T-helper 17 cell (primary cell): ENCODE data around the gene GNA14. TPM values are rescaled to one million over a fixed set of nuclear protein-coding genes. Genes with fewer than 3 reads are reported as not detected.
"Not testable (repeated sequence)": the region's sequence is repeated elsewhere in the genome, so short reads cannot be mapped to it uniquely, and the experiment has no call there.

Experiments
- ATAC-seq: fragments of 150-1000 bp; cut with Tn5 transposase; 2 replicates; pipeline ENCODE4 v1.10.0; 2021; ENCODE audit warnings: mild to moderate bottlenecking, moderate library complexity
- DNase-seq, 3 donors: peaks; one replicate each; pipeline versions ENCODE4 v3.0.0 to v3.0.0-alpha.2; 2020 to 2021
- H3K9me3 ChIP-seq: one replicate; pipeline ENCODE4 v1.7.0; 2013; ENCODE audit warnings: low read length, mild to moderate bottlenecking; ENCODE audit not compliant: control insufficient read depth, poor library complexity, severe bottlenecking
- H3K27ac Mint-ChIP-seq: one replicate; pipeline ENCODE4 v1.8.0; 2022; ENCODE audit warnings: mild to moderate bottlenecking, moderate library complexity, mixed read lengths
- H3K27me3 Mint-ChIP-seq: one replicate; pipeline ENCODE4 v1.8.0; 2022; ENCODE audit warnings: mixed read lengths
- H3K36me3 Mint-ChIP-seq: one replicate; pipeline ENCODE4 v1.8.0; 2022; ENCODE audit warnings: low read depth, mixed read lengths
- H3K4me1 Mint-ChIP-seq: one replicate; pipeline ENCODE4 v1.8.0; 2022; ENCODE audit warnings: mild to moderate bottlenecking, mixed read lengths
- H3K4me3 Mint-ChIP-seq: one replicate; pipeline ENCODE4 v1.8.0; 2022; ENCODE audit warnings: mild to moderate bottlenecking, moderate library complexity, mixed read lengths
- total RNA-seq, 4 donors: library from RNA in 2 of 4; stranded (reverse) in 2 of 4; gene quantifications; one replicate each; pipeline ENCODE4 v1.2.3 and lab custom pipeline; 2022 to 2026

The GNA14 gene
- total RNA-seq, 2 donors from 2014 or later, result not detected

DNA sequence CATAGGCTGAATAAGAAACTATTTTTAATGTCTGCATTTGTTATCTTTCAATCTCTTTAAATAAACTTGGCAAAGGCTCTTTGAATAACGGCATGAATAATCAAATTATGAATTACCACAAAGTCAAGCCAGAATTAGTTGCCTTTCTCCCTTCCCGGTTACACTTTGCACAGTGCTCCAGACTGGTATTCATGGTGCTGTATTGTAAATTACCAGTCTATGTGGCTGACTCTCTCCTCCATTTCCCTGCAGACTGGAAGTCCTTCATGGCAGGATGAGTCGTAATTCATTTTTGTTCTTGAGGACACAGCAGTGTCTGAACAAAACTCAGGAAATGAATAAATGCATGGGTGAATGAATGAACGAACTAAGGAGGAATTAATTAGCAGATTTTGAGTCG is 142.9 kb downstream of the GNA14 start:
- Mint-ChIP-seq H3K27ac (no peak overlapping the region), H3K4me3 (no peak overlapping the region), H3K27me3 (peaks cover 56% of the 10 kb centered on the region), H3K4me1 (no peaks in the 10 kb centered on the region), H3K36me3 (peaks cover 9% of the 10 kb centered on the region)
- H3K9me3 ChIP-seq, result no peaks in the 10 kb centered on the region
- no peak for DNase-seq
- ATAC-seq, result no peak

- H3K27ac Mint-ChIP-seq, result no peak overlapping the region
- ATAC-seq (no peak), DNase-seq (no peak)
- H3K4me3 Mint-ChIP-seq, result no peak overlapping the region
- H3K9me3 ChIP-seq, result no peaks in the 10 kb centered on the region
- H3K36me3 Mint-ChIP-seq, result peaks cover 3% of the 10 kb centered on the region
- H3K27me3 Mint-ChIP-seq, result peaks cover 44% of the 10 kb centered on the region
- H3K4me1 Mint-ChIP-seq, result no peaks in the 10 kb centered on the region
Observed at GRCh38 chr9:77502568-77502967, 145.6 kb downstream of the GNA14 start.

GRCh38 chr9:77498891-77499290 is 149.2 kb downstream of the GNA14 start:
- H3K27ac Mint-ChIP-seq, result no peak overlapping the region
- H3K4me1 Mint-ChIP-seq, result no peaks in the 10 kb centered on the region
- no peaks in the 10 kb centered on the region for H3K9me3 ChIP-seq
- ATAC-seq (no peak), DNase-seq (no peak)
- H3K36me3 Mint-ChIP-seq, result peaks cover 3% of the 10 kb centered on the region
- H3K4me3 Mint-ChIP-seq, result no peak overlapping the region
- peaks cover 24% of the 10 kb centered on the region for H3K27me3 Mint-ChIP-seq

DNA sequence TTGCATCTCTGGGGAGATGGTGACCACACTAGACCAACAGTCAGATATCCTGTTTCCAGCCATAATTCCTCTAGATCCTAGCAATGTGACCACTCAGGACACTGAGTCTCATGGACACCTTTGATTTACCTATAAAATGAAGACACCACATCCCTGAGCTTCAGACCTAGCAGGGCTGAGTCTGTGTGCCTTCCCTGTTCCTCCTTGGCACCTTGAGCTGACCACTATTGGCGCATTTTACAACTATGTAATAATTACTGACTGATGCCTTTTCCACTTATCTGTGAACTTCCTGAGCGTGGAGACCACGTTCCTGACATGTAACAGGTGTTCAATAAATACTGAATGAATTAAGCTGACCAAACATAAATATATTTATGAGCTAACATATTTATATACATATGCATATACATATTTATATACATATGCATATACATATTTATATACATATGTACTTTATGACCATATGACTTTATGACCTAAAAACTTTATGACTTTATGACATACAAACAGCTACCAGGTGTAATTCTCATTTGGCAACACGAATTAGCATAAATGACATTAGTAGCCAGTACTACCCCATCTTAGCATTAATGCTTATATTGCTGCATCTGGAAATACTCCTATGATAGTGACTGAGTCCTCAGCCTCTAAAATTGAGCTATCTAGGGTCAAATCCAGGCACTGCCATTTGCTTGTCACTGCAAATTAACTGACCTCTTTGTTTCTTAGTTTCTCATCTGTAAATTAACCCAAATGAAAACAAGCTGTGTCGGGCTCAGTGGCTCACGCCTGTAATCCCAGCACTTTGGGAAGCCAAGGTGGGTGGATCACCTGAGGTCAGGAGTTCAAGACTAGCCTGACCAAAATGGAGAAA is 150.6 kb downstream of the GNA14 start:
- Mint-ChIP-seq H3K27ac (no peak overlapping the region), H3K36me3 (no peaks in the 10 kb centered on the region), H3K27me3 (peaks cover 12% of the 10 kb centered on the region), H3K4me1 (no peaks in the 10 kb centered on the region), H3K4me3 (no peak overlapping the region)
- DNase-seq (no peak), ATAC-seq (no peak)
- H3K9me3 ChIP-seq, result no peaks in the 10 kb centered on the region

- DNase-seq (no peak), ATAC-seq (no peak)
- H3K4me1 Mint-ChIP-seq, result no peaks in the 10 kb centered on the region
- no peak overlapping the region for H3K4me3 Mint-ChIP-seq
- peaks cover 5% of the 10 kb centered on the region for H3K36me3 Mint-ChIP-seq
- no peaks in the 10 kb centered on the region for H3K9me3 ChIP-seq
- H3K27ac Mint-ChIP-seq, result no peak overlapping the region
- peaks cover 8% of the 10 kb centered on the region for H3K27me3 Mint-ChIP-seq
Observed at GRCh38 chr9:77495834-77496671, 152.1 kb downstream of the GNA14 start.

DNA sequence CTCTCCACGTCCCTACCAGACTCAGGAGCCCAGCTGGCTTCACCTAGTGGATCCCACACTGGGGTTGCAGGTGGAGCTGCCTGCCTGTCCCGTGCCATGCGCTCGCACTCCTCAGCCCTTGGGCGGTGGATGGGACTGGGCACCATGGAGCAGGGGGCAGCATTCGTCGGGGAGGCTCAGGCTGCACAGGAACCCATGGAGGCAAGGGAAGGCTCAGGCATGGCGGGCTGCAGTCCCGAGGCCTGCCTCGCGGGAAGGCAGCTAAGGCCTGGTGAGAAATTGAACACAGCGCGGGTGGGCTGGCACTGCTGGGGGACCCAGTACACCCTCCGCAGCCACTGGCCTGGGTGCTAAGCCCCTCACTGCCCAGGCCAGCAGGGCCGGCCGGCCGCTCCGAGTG is 157.8 kb downstream of the GNA14 start:
- DNase-seq, H3K4me3 Mint-ChIP-seq, H3K36me3 Mint-ChIP-seq, ATAC-seq, H3K27ac Mint-ChIP-seq, H3K4me1 Mint-ChIP-seq, H3K9me3 ChIP-seq: not testable (repeated sequence)
- H3K27me3 Mint-ChIP-seq, result peaks cover 17% of the 10 kb centered on the region

DNA sequence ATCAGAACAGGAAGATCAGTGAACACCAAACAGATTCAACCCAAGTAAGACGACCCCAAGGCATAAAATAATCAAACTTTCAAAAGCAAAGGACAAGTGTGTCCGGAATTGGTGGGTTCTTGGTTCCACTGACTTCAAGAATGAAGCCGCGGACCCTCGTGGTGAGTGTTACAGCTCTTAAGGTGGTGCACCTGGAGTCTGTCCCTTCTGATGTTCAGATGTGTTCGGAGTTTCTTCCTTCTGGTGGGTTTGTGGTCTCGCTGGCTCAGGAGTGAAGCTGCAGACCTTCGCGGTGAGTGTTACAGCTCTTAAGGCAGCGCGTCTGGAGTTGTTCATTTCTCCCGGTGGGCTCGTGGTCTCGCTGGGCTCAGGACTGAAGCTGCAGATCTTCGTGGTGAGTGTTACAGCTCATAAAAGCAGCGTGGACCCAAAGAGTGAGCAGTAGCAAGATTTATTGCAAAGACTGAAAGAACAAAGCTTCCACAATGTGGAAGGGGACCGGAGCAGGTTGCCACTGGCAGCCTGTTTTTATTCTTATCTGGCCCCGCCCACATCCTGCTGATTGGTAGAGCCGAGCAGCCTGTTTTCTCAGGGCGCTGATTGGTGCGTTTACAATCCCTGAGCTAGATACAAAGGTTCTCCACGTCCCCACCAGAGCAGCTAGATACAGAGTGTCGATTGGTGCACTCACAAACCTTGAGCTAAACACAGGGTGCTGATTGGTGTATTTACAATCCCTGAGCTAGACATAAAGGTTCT is 158.5 kb downstream of the GNA14 start:
- not testable (repeated sequence) for ATAC-seq, H3K4me1 Mint-ChIP-seq

GRCh38 chr9:77488439-77489126 is 159.5 kb downstream of the GNA14 start:
- Mint-ChIP-seq H3K27me3 (peaks cover 27% of the 10 kb centered on the region), H3K4me1 (peaks cover 3% of the 10 kb centered on the region), H3K4me3 (peak overlapping the region; percentile 3), H3K36me3 (peaks cover 7% of the 10 kb centered on the region), H3K27ac (no peak overlapping the region)
- no peak for ATAC-seq
- DNase-seq, result no peak
- no peaks in the 10 kb centered on the region for H3K9me3 ChIP-seq

More for the DNA sequence above, 158.5 kb downstream of the GNA14 start:
- not testable (repeated sequence) for DNase-seq, H3K27ac Mint-ChIP-seq, H3K36me3 Mint-ChIP-seq, H3K9me3 ChIP-seq
- Mint-ChIP-seq H3K27me3 (peaks cover 22% of the 10 kb centered on the region), H3K4me3 (peak overlapping the region; percentile 7)

DNA sequence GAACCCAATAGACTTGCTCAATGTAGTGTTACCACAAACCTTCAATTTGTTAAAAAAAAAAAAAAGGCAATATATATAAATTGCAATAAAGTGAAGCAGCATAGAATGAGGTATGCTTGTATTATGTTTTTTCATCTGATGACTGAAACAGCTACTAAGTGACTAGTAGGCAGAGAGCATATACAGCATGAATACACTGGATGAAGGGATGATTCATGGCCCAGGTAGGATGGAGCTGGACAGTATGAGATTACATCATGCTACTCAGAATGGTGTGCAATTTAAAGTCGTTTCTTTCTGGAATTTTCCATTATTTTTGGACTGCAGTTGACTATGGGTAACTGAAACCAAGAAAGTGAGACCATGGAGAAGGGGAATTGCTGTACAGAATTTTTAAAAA is 161.2 kb downstream of the GNA14 start:
- Mint-ChIP-seq H3K4me3 (no peak overlapping the region), H3K4me1 (peaks cover 3% of the 10 kb centered on the region), H3K36me3 (peaks cover 3% of the 10 kb centered on the region), H3K27me3 (peaks cover 29% of the 10 kb centered on the region), H3K27ac (no peak overlapping the region)
- ATAC-seq (no peak), DNase-seq (no peak)
- no peaks in the 10 kb centered on the region for H3K9me3 ChIP-seq

DNA sequence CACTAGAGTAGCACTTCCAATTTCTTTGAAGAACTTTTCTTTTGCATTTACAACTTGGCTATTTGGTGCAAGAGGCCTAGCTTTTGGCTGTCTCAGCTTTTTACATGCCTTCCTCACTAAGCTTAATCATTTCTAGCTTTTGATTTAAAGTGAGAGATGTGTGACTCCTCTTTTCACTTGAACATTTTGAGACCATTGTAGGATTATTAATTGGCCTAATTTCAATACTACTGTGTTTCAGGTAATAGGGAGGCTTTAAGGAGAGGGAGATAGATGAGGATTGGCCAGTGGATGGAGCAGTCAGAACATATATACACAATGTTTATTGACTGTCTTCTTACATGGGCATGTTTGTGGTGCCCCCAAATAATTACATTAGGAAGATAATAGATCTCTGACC is 161.7 kb downstream of the GNA14 start:
- DNase-seq (no peak), ATAC-seq (no peak)
- peaks cover 3% of the 10 kb centered on the region for H3K4me1 Mint-ChIP-seq
- peaks cover 3% of the 10 kb centered on the region for H3K36me3 Mint-ChIP-seq
- H3K4me3 Mint-ChIP-seq, result no peak overlapping the region
- no peak overlapping the region for H3K27ac Mint-ChIP-seq
- peaks cover 26% of the 10 kb centered on the region for H3K27me3 Mint-ChIP-seq
- H3K9me3 ChIP-seq, result no peaks in the 10 kb centered on the region

- Mint-ChIP-seq H3K4me1 (peaks cover 17% of the 10 kb centered on the region), H3K36me3 (no peaks in the 10 kb centered on the region), H3K27me3 (no peaks in the 10 kb centered on the region), H3K27ac (peak overlapping the region; percentile 97), H3K4me3 (peak overlapping the region; percentile 72)
- peak; percentile 99 for ATAC-seq
- H3K9me3 ChIP-seq, result no peaks in the 10 kb centered on the region
- no peak for DNase-seq
Observed at GRCh38 chr9:77475641-77476473, 172.3 kb downstream of the GNA14 start.

DNA sequence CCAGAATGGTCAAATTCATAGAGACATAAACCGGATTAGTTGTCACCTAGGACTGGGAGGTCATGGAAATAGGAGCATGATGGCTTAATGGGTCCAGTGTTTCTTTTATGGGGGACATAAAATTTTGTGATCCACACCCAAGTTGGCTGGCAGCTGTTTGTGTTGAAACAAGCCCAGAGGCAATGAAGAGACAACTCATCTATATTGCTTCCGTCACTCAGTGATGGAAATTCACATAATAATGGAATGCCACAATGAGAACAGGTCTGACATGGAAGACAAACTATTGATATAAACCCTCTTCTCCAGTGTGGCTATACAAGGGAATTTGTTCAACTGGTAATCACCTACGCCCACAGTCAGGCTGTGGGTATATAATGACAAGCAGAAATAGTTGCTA is 173.2 kb downstream of the GNA14 start:
- Mint-ChIP-seq H3K27me3 (no peaks in the 10 kb centered on the region), H3K4me1 (peaks cover 17% of the 10 kb centered on the region), H3K36me3 (no peaks in the 10 kb centered on the region), H3K27ac (no peak overlapping the region), H3K4me3 (no peak overlapping the region)
- ATAC-seq (no peak), DNase-seq (no peak)
- no peaks in the 10 kb centered on the region for H3K9me3 ChIP-seq
